ENCODE results near the gene SPRY2.
A peak's percentile ranks its signal among the peaks of the same experiment; 100 is the strongest.
"Not testable (repeated sequence)": the region's sequence is repeated elsewhere in the genome, so short reads cannot be mapped to it uniquely, and the experiment has no call there.

Gene SPRY2

GRCh38 chr13:80348314-80348713, 7.4 kb upstream of the SPRY2 start:
- no peak overlapping the region for H3K4me3 ChIP-seq (ENCODE audit: low read length)
- no peaks in the 10 kb centered on the region for H3K27me3 ChIP-seq (ENCODE audit: control insufficient read depth, insufficient read depth, low read length)
- H3K36me3 ChIP-seq (ENCODE audit: insufficient read depth, low read length): no peaks in the 10 kb centered on the region
- no peaks in the 10 kb centered on the region for H3K4me1 ChIP-seq (ENCODE audit: control insufficient read depth, insufficient read depth, low read length)
- no peak overlapping the region for H3K4me2 ChIP-seq (ENCODE audit: low read length)
- H3K9me3 ChIP-seq (replicated peaks; ENCODE audit: low read length): no peaks in the 10 kb centered on the region
- no peak overlapping the region for H3K9ac ChIP-seq (ENCODE audit: low read depth, low read length)

GRCh38 chr13:80345771-80346510, 5.0 kb upstream of the SPRY2 start:
- Histone ChIP-seq H3K36me3 (ENCODE audit: insufficient read depth, low read length) (no peaks in the 10 kb centered on the region), H3K4me2 (ENCODE audit: low read length) (no peak overlapping the region), H3K9me3 (replicated peaks; ENCODE audit: low read length) (no peaks in the 10 kb centered on the region), H3K27me3 (ENCODE audit: control insufficient read depth, insufficient read depth, low read length) (no peaks in the 10 kb centered on the region), H3K4me1 (ENCODE audit: control insufficient read depth, insufficient read depth, low read length) (peaks cover 10% of the 10 kb centered on the region), H3K9ac (ENCODE audit: low read depth, low read length) (no peak overlapping the region), H3K4me3 (ENCODE audit: low read length) (no peak overlapping the region)

GRCh38 chr13:80344032-80344431, 3.1 kb upstream of the SPRY2 start:
- not testable (repeated sequence) for H3K4me3 ChIP-seq (ENCODE audit: low read length); H3K4me1 ChIP-seq (ENCODE audit: control insufficient read depth, insufficient read depth, low read length); H3K27me3 ChIP-seq (ENCODE audit: control insufficient read depth, insufficient read depth, low read length); H3K9ac ChIP-seq (ENCODE audit: low read depth, low read length); H3K9me3 ChIP-seq (replicated peaks; ENCODE audit: low read length); H3K4me2 ChIP-seq (ENCODE audit: low read length)
- H3K36me3 ChIP-seq (ENCODE audit: insufficient read depth, low read length): peaks cover 14% of the 10 kb centered on the region

GRCh38 chr13:80342471-80343371, 1.8 kb upstream of the SPRY2 start:
- peak overlapping the region; percentile 100 for H3K9ac ChIP-seq (ENCODE audit: low read depth, low read length)
- peaks cover 10% of the 10 kb centered on the region for H3K4me1 ChIP-seq (ENCODE audit: control insufficient read depth, insufficient read depth, low read length)
- H3K4me2 ChIP-seq (ENCODE audit: low read length): peak overlapping the region; percentile 98

GRCh38 chr13:80341756-80342370, 937 bp upstream of the SPRY2 start:
- H3K4me2 ChIP-seq (ENCODE audit: low read length): peak overlapping the region; percentile 98
- peak overlapping the region; percentile 100 for H3K9ac ChIP-seq (ENCODE audit: low read depth, low read length)
- peaks cover 36% of the 10 kb centered on the region for H3K36me3 ChIP-seq (ENCODE audit: insufficient read depth, low read length)
- H3K27me3 ChIP-seq (ENCODE audit: control insufficient read depth, insufficient read depth, low read length): no peaks in the 10 kb centered on the region
- H3K4me1 ChIP-seq (ENCODE audit: control insufficient read depth, insufficient read depth, low read length): peaks cover 10% of the 10 kb centered on the region
- H3K4me3 ChIP-seq (ENCODE audit: low read length): peak overlapping the region; percentile 96
- no peaks in the 10 kb centered on the region for H3K9me3 ChIP-seq (replicated peaks; ENCODE audit: low read length)

More at GRCh38 chr13:80342471-80343371, 1.8 kb upstream of the SPRY2 start:
- peaks cover 27% of the 10 kb centered on the region for H3K36me3 ChIP-seq (ENCODE audit: insufficient read depth, low read length)
- peak overlapping the region; percentile 96 for H3K4me3 ChIP-seq (ENCODE audit: low read length)
- H3K27me3 ChIP-seq (ENCODE audit: control insufficient read depth, insufficient read depth, low read length): no peaks in the 10 kb centered on the region
- H3K9me3 ChIP-seq (replicated peaks; ENCODE audit: low read length): no peaks in the 10 kb centered on the region

- Histone ChIP-seq H3K9ac (ENCODE audit: low read depth, low read length) (peak overlapping the region; percentile 100), H3K4me2 (ENCODE audit: low read length) (peak overlapping the region; percentile 81), H3K4me3 (ENCODE audit: low read length) (peak overlapping the region; percentile 96), H3K27me3 (ENCODE audit: control insufficient read depth, insufficient read depth, low read length) (no peaks in the 10 kb centered on the region), H3K9me3 (replicated peaks; ENCODE audit: low read length) (no peaks in the 10 kb centered on the region), H3K4me1 (ENCODE audit: control insufficient read depth, insufficient read depth, low read length) (peaks cover 10% of the 10 kb centered on the region), H3K36me3 (ENCODE audit: insufficient read depth, low read length) (peaks cover 47% of the 10 kb centered on the region)
These were observed 250 bp downstream of the SPRY2 start for GRCh38 chr13:80340651-80341100.

- Histone ChIP-seq H3K36me3 (ENCODE audit: insufficient read depth, low read length) (peaks cover 52% of the 10 kb centered on the region), H3K4me3 (ENCODE audit: low read length) (peak overlapping the region; percentile 96), H3K9ac (ENCODE audit: low read depth, low read length) (peak overlapping the region; percentile 100), H3K27me3 (ENCODE audit: control insufficient read depth, insufficient read depth, low read length) (no peaks in the 10 kb centered on the region), H3K4me2 (ENCODE audit: low read length) (peak overlapping the region; percentile 81), H3K9me3 (replicated peaks; ENCODE audit: low read length) (no peaks in the 10 kb centered on the region), H3K4me1 (ENCODE audit: control insufficient read depth, insufficient read depth, low read length) (peaks cover 16% of the 10 kb centered on the region)
These were observed 845 bp downstream of the SPRY2 start for GRCh38 chr13:80339912-80340650.

- Histone ChIP-seq H3K27me3 (ENCODE audit: control insufficient read depth, insufficient read depth, low read length) (no peaks in the 10 kb centered on the region), H3K4me2 (ENCODE audit: low read length) (peak overlapping the region; percentile 81), H3K9ac (ENCODE audit: low read depth, low read length) (peak overlapping the region; percentile 100), H3K9me3 (replicated peaks; ENCODE audit: low read length) (no peaks in the 10 kb centered on the region), H3K4me1 (ENCODE audit: control insufficient read depth, insufficient read depth, low read length) (peaks cover 22% of the 10 kb centered on the region), H3K4me3 (ENCODE audit: low read length) (peak overlapping the region; percentile 96), H3K36me3 (ENCODE audit: insufficient read depth, low read length) (peaks cover 57% of the 10 kb centered on the region)
These were observed 1.4 kb downstream of the SPRY2 start for GRCh38 chr13:80339563-80339911.

GRCh38 chr13:80338781-80339562, 2.0 kb downstream of the SPRY2 start:
- Histone ChIP-seq H3K4me2 (ENCODE audit: low read length) (peak overlapping the region; percentile 81), H3K4me1 (ENCODE audit: control insufficient read depth, insufficient read depth, low read length) (peaks cover 24% of the 10 kb centered on the region), H3K9me3 (replicated peaks; ENCODE audit: low read length) (no peaks in the 10 kb centered on the region), H3K4me3 (ENCODE audit: low read length) (peak overlapping the region; percentile 96), H3K36me3 (ENCODE audit: insufficient read depth, low read length) (peaks cover 61% of the 10 kb centered on the region), H3K27me3 (ENCODE audit: control insufficient read depth, insufficient read depth, low read length) (no peaks in the 10 kb centered on the region), H3K9ac (ENCODE audit: low read depth, low read length) (peak overlapping the region; percentile 100)

- Histone ChIP-seq H3K36me3 (ENCODE audit: insufficient read depth, low read length) (peaks cover 72% of the 10 kb centered on the region), H3K9ac (ENCODE audit: low read depth, low read length) (peak overlapping the region; percentile 100), H3K4me1 (ENCODE audit: control insufficient read depth, insufficient read depth, low read length) (peaks cover 18% of the 10 kb centered on the region), H3K4me3 (ENCODE audit: low read length) (peak overlapping the region; percentile 96), H3K27me3 (ENCODE audit: control insufficient read depth, insufficient read depth, low read length) (no peaks in the 10 kb centered on the region), H3K4me2 (ENCODE audit: low read length) (peak overlapping the region; percentile 81), H3K9me3 (replicated peaks; ENCODE audit: low read length) (no peaks in the 10 kb centered on the region)
These were observed 3.4 kb downstream of the SPRY2 start for GRCh38 chr13:80337288-80338081.

Data from skeletal muscle satellite cell (primary cell).